Measurements from ENCODE around the gene TMEM242. TPM values are rescaled to one million over a fixed set of nuclear protein-coding genes. Genes with fewer than 3 reads are reported as not detected.

The TMEM242 gene
- total and polyA plus RNA-seq, 2 of the 8 experiments (the other 6 are each of a cell fraction or from before 2014, with no cell fraction given) = 2.4 to 9.0 TPM

DNA sequence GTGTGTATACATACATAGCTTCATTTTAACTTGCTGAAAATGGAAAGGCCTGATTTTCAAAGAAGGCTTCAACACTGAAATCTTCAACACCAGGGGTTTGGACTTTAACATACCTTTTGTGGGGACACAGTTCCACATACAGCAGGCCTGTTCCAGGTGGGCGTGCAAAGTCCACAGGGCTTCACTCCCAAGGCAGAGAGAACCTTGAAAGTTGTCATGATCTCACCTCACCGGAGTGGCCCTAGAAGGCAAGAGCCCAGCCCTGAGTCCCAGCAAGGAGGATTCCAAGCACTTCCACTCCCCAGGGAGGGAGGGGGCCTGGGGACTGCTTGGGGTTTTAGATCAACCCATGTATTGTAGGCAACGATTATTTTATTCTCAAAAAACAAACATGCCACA is 47.2 kb downstream of the TMEM242 start:
- no peak overlapping the region for H3K4me2 ChIP-seq (ENCODE audit: insufficient read depth in 1 of 2, low read depth in 2 of 2, low read length in 2 of 2)
- H3K79me2 ChIP-seq (ENCODE audit: control insufficient read depth in 1 of 2, insufficient read depth in 2 of 2, low read length in 2 of 2) = no peaks in the 10 kb centered on the region
- no peaks in the 10 kb centered on the region for H4K20me1 ChIP-seq (replicated peaks in 1 of 2; ENCODE audit: control insufficient read depth in 1 of 2, insufficient read depth in 2 of 2, low read length in 2 of 2)
- peaks cover 2 to 11% (median 7%) of the 10 kb centered on the region in 4 experiments for H3K4me1 ChIP-seq (replicated peaks in 1 of 4; ENCODE audit: control insufficient read depth in 3 of 4, insufficient read depth in 4 of 4, low read length in 3 of 4)
- H3K14ac ChIP-seq (ENCODE audit: insufficient read length) = no peak overlapping the region
- no peak overlapping the region for H4K5ac ChIP-seq (ENCODE audit: insufficient read length, low read depth, low read length)
- no peaks in the 10 kb centered on the region; the same call in 1 of the 2 replicates for H3K79me1 ChIP-seq (ENCODE audit: low read depth, low read length)
- H2BK120ac ChIP-seq (replicated peaks; ENCODE audit: low read depth, low read length) = no peak overlapping the region
- no peak overlapping the region for H2BK15ac ChIP-seq (ENCODE audit: low read length)
- no peak overlapping the region for H3K23ac ChIP-seq (ENCODE audit: insufficient read length)
- 83% methylated on average over 3 of the region's 3 CpGs; no CpG with 5 or more reads in 1 of the 2 experiments for WGBS, 2 experiments (ENCODE audit: extremely low coverage in 1 of 2, insufficient coverage in 1 of 2, insufficient read length in 1 of 2, insufficient replicate concordance in 2 of 2, low coverage in 1 of 2, low lambda C conversion rate in 2 of 2, missing lambda C conversion rate in 1 of 2)
- no peak overlapping the region for H2BK5ac ChIP-seq (ENCODE audit: low read depth, low read length)
- POLR2A ChIA-PET (ENCODE audit: partially characterized antibody) = interaction anchor here (1.9 kb wide), 1 partner anchor 10 kb away, joined by 6 read pairs; no protein-coding TSS in a partner anchor
- no peaks in the 10 kb centered on the region for H3K36me3 ChIP-seq (ENCODE audit: control insufficient read depth in 2 of 4, insufficient read depth in 4 of 4, low read length in 3 of 4)
- no peak overlapping the region for H2AK5ac ChIP-seq (ENCODE audit: low read depth, low read length)
- no peak for FAIRE-seq
- H3K27me3 ChIP-seq (replicated peaks in 1 of 4; ENCODE audit: control insufficient read depth in 3 of 4, extremely low read depth in 1 of 4, insufficient read depth in 3 of 4, low read length in 3 of 4) = peaks cover 0 to 15% (median 8%) of the 10 kb centered on the region in 4 experiments; a peak in 4 of 7 replicates
- no peak overlapping the region for H3K4me3 ChIP-seq (ENCODE audit: extremely low read depth in 1 of 4, insufficient read depth in 2 of 4, low read depth in 3 of 4, low read length in 4 of 4)
- H3K18ac ChIP-seq (ENCODE audit: extremely low read depth, low read length) = no peak overlapping the region
- H2AFZ ChIP-seq (ENCODE audit: low read length) = no peak overlapping the region
- CTCF ChIA-PET (ENCODE audit: partially characterized antibody) = interaction anchor here (1.3 to 3.1 kb wide), 7 partner anchors 8 to 91 kb away, joined by 3 to 17 read pairs (median 7); no protein-coding TSS in a partner anchor
- no peak overlapping the region for H3K9ac ChIP-seq (replicated peaks in 1 of 4; ENCODE audit: extremely low read depth in 1 of 4, low read depth in 3 of 4, low read length in 3 of 4)
- H2BK20ac ChIP-seq (ENCODE audit: low read length) = no peak overlapping the region
- no peak overlapping the region; the same call in 1 of the 2 replicates for H2BK12ac ChIP-seq (ENCODE audit: low read depth, low read length)
- H3K4ac ChIP-seq (replicated peaks; ENCODE audit: insufficient read length, low read depth, low read length) = no peak overlapping the region
- no peak overlapping the region for H4K8ac ChIP-seq (ENCODE audit: extremely low read depth, insufficient read depth, low read length)
- no peak overlapping the region for H4K91ac ChIP-seq (replicated peaks; ENCODE audit: insufficient read length, low read length)
- no peak for DNase-seq (ENCODE audit: low read depth in 1 of 2, low spot score in 2 of 2)
- H3K56ac ChIP-seq (replicated peaks; ENCODE audit: insufficient read length, low read depth, low read length) = no peak overlapping the region
- H3K27ac ChIP-seq (ENCODE audit: low read depth, low read length) = no peak overlapping the region
- no peaks in the 10 kb centered on the region for H3K9me3 ChIP-seq (ENCODE audit: insufficient read depth in 2 of 2, low read depth in 1 of 2, low read length in 1 of 2)
- H3K23me2 ChIP-seq (ENCODE audit: low read depth, low read length) = peaks cover 4% of the 10 kb centered on the region; the same call in 1 of the 2 replicates
- TF ChIP-seq JUND (IDR thresholded peaks at IDR 0.05; ENCODE audit: low read length) = no peak
- TF ChIP-seq SIX5 (IDR thresholded peaks at IDR 0.05; ENCODE audit: low read depth, low read length) = no peak
- TF ChIP-seq SIRT6 (IDR thresholded peaks at IDR 0.05; ENCODE audit: low read length) = no peak
- no peak for TF ChIP-seq PHF8 (conservative IDR thresholded peaks at IDR 0.05; ENCODE audit: low read depth, low read length)
- TF ChIP-seq RFX5 (IDR thresholded peaks at IDR 0.05; ENCODE audit: borderline replicate concordance, low read depth, low read length) = no peak
- no peak for TF ChIP-seq CREB1 (IDR thresholded peaks at IDR 0.05)
- no peak for TF ChIP-seq RNF2 (IDR thresholded peaks at IDR 0.05; ENCODE audit: borderline replicate concordance, low read depth, low read length, missing control alignments, poor library complexity, severe bottlenecking)
- TF ChIP-seq POLR2A (IDR thresholded peaks at IDR 0.05; ENCODE audit: control extremely low read depth in 1 of 2, low read depth in 2 of 2, low read length in 2 of 2) = no peak

All from H1 (cell line).